ENCODE results near the gene SERF2. TPM values are rescaled to one million over a fixed set of nuclear protein-coding genes. Genes with fewer than 3 reads are reported as not detected.

The SERF2 gene
- total and polyA plus RNA-seq, 2 of the 8 experiments (the other 6 are each of a cell fraction or from before 2014, with no cell fraction given) = 655 to 999 TPM

DNA sequence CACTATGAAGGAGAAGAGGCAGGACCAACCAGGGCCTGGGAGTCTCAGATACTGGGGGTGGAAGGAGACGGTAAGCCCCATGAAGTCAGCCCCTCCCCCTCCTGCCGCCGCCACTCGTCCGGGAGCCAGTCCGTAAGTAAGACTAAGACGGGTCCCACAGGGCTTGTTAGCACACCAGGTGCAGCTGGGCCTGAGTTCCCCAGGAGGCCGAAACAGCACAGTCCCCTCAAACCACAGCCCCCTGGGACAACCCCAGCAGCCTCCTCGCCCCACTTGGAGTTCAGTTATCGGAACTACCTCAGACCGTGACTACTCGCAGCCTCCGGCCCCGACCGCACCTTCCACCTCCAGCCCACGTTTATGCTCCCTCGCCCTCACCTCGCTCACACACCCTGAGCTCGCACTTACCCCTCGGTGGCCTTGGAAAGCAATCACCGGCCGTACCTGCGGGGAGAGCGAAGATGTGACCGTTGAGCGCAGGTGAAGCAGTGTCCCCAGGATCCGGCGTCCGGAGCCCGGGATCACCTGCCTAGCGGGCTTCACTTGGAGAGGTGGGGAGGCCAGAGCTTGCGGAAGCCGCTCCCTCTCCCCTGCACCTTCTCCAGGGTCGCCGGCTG, 15.9 kb upstream of the SERF2 start:
- Histone ChIP-seq H4K20me1 (replicated peaks in 1 of 2; ENCODE audit: control insufficient read depth in 1 of 2, insufficient read depth in 2 of 2, low read length in 2 of 2) (peaks cover 0 to 3% of the 10 kb centered on the region in 2 experiments), H3K4me1 (replicated peaks in 1 of 4; ENCODE audit: control insufficient read depth in 3 of 4, insufficient read depth in 4 of 4, low read length in 3 of 4) (peaks cover 0 to 12% (median 5%) of the 10 kb centered on the region in 4 experiments; a peak in 5 of 7 replicates), H3K9me3 (ENCODE audit: insufficient read depth in 2 of 2, low read depth in 1 of 2, low read length in 1 of 2) (no peaks in the 10 kb centered on the region), H4K8ac (ENCODE audit: extremely low read depth, insufficient read depth, low read length) (peak overlapping the region; percentile 91), H2BK120ac (replicated peaks; ENCODE audit: low read depth, low read length) (no peak overlapping the region), H2BK20ac (ENCODE audit: low read length) (no peak overlapping the region), H3K27ac (ENCODE audit: low read depth, low read length) (no peak overlapping the region), H3K79me2 (ENCODE audit: control insufficient read depth in 1 of 2, insufficient read depth in 2 of 2, low read length in 2 of 2) (no peaks in the 10 kb centered on the region), H3K9ac (replicated peaks in 1 of 4; ENCODE audit: extremely low read depth in 1 of 4, low read depth in 3 of 4, low read length in 3 of 4) (peak overlapping the region in 3 of 4 experiments; percentile 10 to 45 (median 40); a peak in 5 of 7 replicates), H3K4me3 (ENCODE audit: extremely low read depth in 1 of 4, insufficient read depth in 2 of 4, low read depth in 3 of 4, low read length in 4 of 4) (peak overlapping the region; percentile 51 to 78 (median 71)), H3K36me3 (ENCODE audit: control insufficient read depth in 2 of 4, insufficient read depth in 4 of 4, low read length in 3 of 4) (peaks cover 16 to 29% (median 21%) of the 10 kb centered on the region in 4 experiments), H2BK5ac (ENCODE audit: low read depth, low read length) (0 out of 2 replicates have a peak overlapping the region, but pooled peaks have one; percentile 60), H3K18ac (ENCODE audit: extremely low read depth, low read length) (peak overlapping the region; percentile 90; the same call in 1 of the 2 replicates), H3K56ac (replicated peaks; ENCODE audit: insufficient read length, low read depth, low read length) (peak overlapping the region; percentile 67), H2AFZ (ENCODE audit: low read length) (peak overlapping the region; percentile 77; the same call in 1 of the 2 replicates), H2AK5ac (ENCODE audit: low read depth, low read length) (no peak overlapping the region), H3K27me3 (replicated peaks in 1 of 4; ENCODE audit: control insufficient read depth in 3 of 4, extremely low read depth in 1 of 4, insufficient read depth in 3 of 4, low read length in 3 of 4) (peaks cover 0 to 2% (median 0%) of the 10 kb centered on the region in 4 experiments; a peak in 2 of 7 replicates), H4K91ac (replicated peaks; ENCODE audit: insufficient read length, low read length) (peak overlapping the region; percentile 70), H3K14ac (ENCODE audit: insufficient read length) (no peak overlapping the region), H3K4ac (replicated peaks; ENCODE audit: insufficient read length, low read depth, low read length) (no peak overlapping the region), H3K23me2 (ENCODE audit: low read depth, low read length) (peaks cover 12% of the 10 kb centered on the region), H3K79me1 (ENCODE audit: low read depth, low read length) (no peaks in the 10 kb centered on the region), H3K4me2 (ENCODE audit: insufficient read depth in 1 of 2, low read depth in 2 of 2, low read length in 2 of 2) (peak overlapping the region; percentile 83 to 98), H2BK12ac (ENCODE audit: low read depth, low read length) (peak overlapping the region; percentile 50; the same call in 1 of the 2 replicates), H4K5ac (ENCODE audit: insufficient read length, low read depth, low read length) (peak overlapping the region; percentile 30), H2BK15ac (ENCODE audit: low read length) (no peak overlapping the region), H3K23ac (ENCODE audit: insufficient read length) (no peak overlapping the region)
- no peak for FAIRE-seq
- WGBS, 2 experiments (ENCODE audit: extremely low coverage in 1 of 2, insufficient coverage in 1 of 2, insufficient read length in 1 of 2, insufficient replicate concordance in 2 of 2, low coverage in 1 of 2, low lambda C conversion rate in 2 of 2, missing lambda C conversion rate in 1 of 2) = 4% methylated on average over 31 of the region's 35 CpGs; no CpG with 5 or more reads in 1 of the 2 experiments
- ChIA-PET POLR2A (ENCODE audit: partially characterized antibody) (interaction anchor here (0.7 to 4.8 kb wide), 8 partner anchors 10 to 105 kb away, joined by 3 to 54 read pairs (median 6); partner anchors contain the start of genes HYPK, MFAP1, SERF2 and SERINC4), CTCF (ENCODE audit: partially characterized antibody) (interaction anchor here (0.8 to 4.8 kb wide), 11 partner anchors 8 to 267 kb away, joined by 3 to 50 read pairs (median 4); partner anchors contain the start of genes HYPK, SERF2 and SERINC4)
- DNase-seq (ENCODE audit: low read depth in 1 of 2, low spot score in 2 of 2) = peak in 1 of 2 experiments; percentile 84
- TF ChIP-seq CTBP2 (IDR thresholded peaks at IDR 0.05; ENCODE audit: borderline replicate concordance, insufficient read depth, insufficient read length, low read length) = no peak
- no peak for TF ChIP-seq SP1 (IDR thresholded peaks at IDR 0.05; ENCODE audit: low read depth, low read length)
- TF ChIP-seq PHF8 (conservative IDR thresholded peaks at IDR 0.05; ENCODE audit: low read depth, low read length) = 0 out of 2 replicates have a peak, but pooled peaks have one; percentile 19
- TF ChIP-seq RFX5 (IDR thresholded peaks at IDR 0.05; ENCODE audit: borderline replicate concordance, low read depth, low read length) = no peak
- TF ChIP-seq KDM5A (IDR thresholded peaks at IDR 0.05; ENCODE audit: low read length) = no peak
- no peak for TF ChIP-seq NRF1 (IDR thresholded peaks at IDR 0.05; ENCODE audit: low read depth, low read length)
- 0 out of 4 replicates have a peak, but pooled peaks have one; percentile 0 to 11 for TF ChIP-seq SIN3A (conservative IDR thresholded peaks at IDR 0.05 in 1 of 2, IDR thresholded peaks at IDR 0.05 in 1 of 2; ENCODE audit: low read depth in 1 of 2, low read length in 2 of 2)
- TF ChIP-seq BRCA1 (IDR thresholded peaks at IDR 0.05; ENCODE audit: low read depth, low read length) = no peak
- no peak for TF ChIP-seq ZNF274 (IDR thresholded peaks at IDR 0.05; ENCODE audit: borderline replicate concordance, extremely low read depth, low read length)
- TF ChIP-seq, protein P1, sequence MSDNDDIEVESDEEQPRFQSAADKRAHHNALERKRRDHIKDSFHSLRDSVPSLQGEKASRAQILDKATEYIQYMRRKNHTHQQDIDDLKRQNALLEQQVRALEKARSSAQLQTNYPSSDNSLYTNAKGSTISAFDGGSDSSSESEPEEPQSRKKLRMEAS (IDR thresholded peaks at IDR 0.05) = no peak
